Sigmoid colon (tissue), 7 donors: Measurements from ENCODE around the gene PKN2. TPM values are rescaled to one million over a fixed set of nuclear protein-coding genes. Genes with fewer than 3 reads are reported as not detected.

Experiments used
- DNase-seq: peaks from one replicate; pipeline ENCODE4 v3.0.0-alpha.2; 2019
- H3K27ac ChIP-seq, 4 donors: fragments of 200-600 bp; sonication (generic); one replicate each; pipeline ENCODE4 v1.5.1; 2016 to 2019; ENCODE audit warnings: mild to moderate bottlenecking in 1 of 4
- H3K27me3 ChIP-seq, 3 donors: fragments of 200-600 bp; sonication (generic); one replicate each; pipeline ENCODE4 v1.5.1; 2019; ENCODE audit warnings: mild to moderate bottlenecking in 1 of 3
- H3K36me3 ChIP-seq, 4 donors: fragments of 200-600 bp; sonication (generic); one replicate each; pipeline ENCODE4 v1.5.1; 2016 to 2019
- H3K4me1 ChIP-seq, 4 donors: fragments of 200-600 bp; sonication (generic); one replicate each; pipeline ENCODE4 v1.5.1; 2017 to 2019
- H3K4me3 ChIP-seq, 4 donors: fragments of 200-600 bp; sonication (generic); one replicate each; pipeline ENCODE4 v1.5.1; 2017 to 2019; ENCODE audit warnings: mild to moderate bottlenecking in 2 of 4, moderate library complexity in 1 of 4
- H3K9me3 ChIP-seq, 4 donors: fragments of 200-600 bp in 3 of 4; sonication (generic) in 3 of 4; one replicate each; pipeline versions ENCODE4 v1.5.1 to v1.6.1; 2013 to 2019
- CTCF ChIP-seq, 4 experiments: fragments of 450-650 bp in 3 of 4; fragments of 200-600 bp in 1 of 4; IDR thresholded peaks; one replicate each; pipeline ENCODE4 v1.5.1; 2016 to 2019; ENCODE audit warnings: antibody characterized with exemption in 4 of 4, mild to moderate bottlenecking in 3 of 4, moderate library complexity in 2 of 4
- EP300 ChIP-seq, 4 donors: sonication (generic); formaldehyde crosslinking; IDR thresholded peaks; one replicate each; pipeline ENCODE4 v1.6.1; 2017; ENCODE audit warnings: antibody characterized with exemption in 4 of 4
- POLR2A ChIP-seq, 2 donors: fragments of 450-650 bp; IDR thresholded peaks; one replicate each; pipeline ENCODE4 v1.6.1; 2016; ENCODE audit warnings: antibody characterized with exemption in 2 of 2, mild to moderate bottlenecking in 2 of 2, moderate library complexity in 2 of 2
- POLR2AphosphoS5 ChIP-seq, 4 donors: sonication (generic); formaldehyde crosslinking; IDR thresholded peaks; one replicate each; pipeline ENCODE4 v1.6.1; 2017; ENCODE audit warnings: antibody characterized with exemption in 4 of 4
- WGBS, 2 donors: extraction: QIAGEN DNeasy Blood & Tissue Kit; methylation state at CpG; one replicate each; pipeline ENCODE4 v1.1.7; 2013; 5-methylcytosine and 5-hydroxymethylcytosine counted together
- intact Hi-C: fragments of 100-400 bp; cut with DNase I; formaldehyde crosslinking; loops from one replicate; pipeline ENCODE4 v1.15.1; 2023
- polyA plus RNA-seq, 3 donors: library from polyadenylated mRNA; stranded (reverse); fragments of 200-250 nt; gene quantifications; one replicate each; pipeline ENCODE4 v1.2.3, GENCODE V29; 2013
- total RNA-seq, 4 donors: library from RNA; depleted of rRNA; stranded (reverse); fragments of >200 nt; gene quantifications; one replicate each; pipeline ENCODE4 v1.1.0, GENCODE V29; 2016
- donor health status: healthy with polysubstance abuse.
- donor health status: Bipolar disorder and iron deficiency.
- donor health status: healthy.

PKN2 gene
- total and polyA plus RNA-seq, 7 donors: 9.6 to 43.4 (median 25.5) TPM

- H3K36me3 ChIP-seq: peaks cover 0 to 40% (median 3%) of the 10 kb centered on the region in 4 donors
- H3K27me3 ChIP-seq: no peaks in the 10 kb centered on the region
- TF ChIP-seq EP300 (IDR thresholded peaks at IDR 0.05) (no peak), CTCF (IDR thresholded peaks at IDR 0.05) (no peak), POLR2AphosphoS5 (IDR thresholded peaks at IDR 0.05) (no peak), POLR2A (IDR thresholded peaks at IDR 0.05) (no peak)
- H3K27ac ChIP-seq: no peak overlapping the region
- no peak overlapping the region for H3K4me3 ChIP-seq
- DNase-seq: no peak
- H3K4me1 ChIP-seq: no peaks in the 10 kb centered on the region
- no peaks in the 10 kb centered on the region for H3K9me3 ChIP-seq
- intact Hi-C loops: no loop called here
Measured at GRCh38 chr1:88780485-88780884, 96.4 kb downstream of the PKN2 start.

DNA sequence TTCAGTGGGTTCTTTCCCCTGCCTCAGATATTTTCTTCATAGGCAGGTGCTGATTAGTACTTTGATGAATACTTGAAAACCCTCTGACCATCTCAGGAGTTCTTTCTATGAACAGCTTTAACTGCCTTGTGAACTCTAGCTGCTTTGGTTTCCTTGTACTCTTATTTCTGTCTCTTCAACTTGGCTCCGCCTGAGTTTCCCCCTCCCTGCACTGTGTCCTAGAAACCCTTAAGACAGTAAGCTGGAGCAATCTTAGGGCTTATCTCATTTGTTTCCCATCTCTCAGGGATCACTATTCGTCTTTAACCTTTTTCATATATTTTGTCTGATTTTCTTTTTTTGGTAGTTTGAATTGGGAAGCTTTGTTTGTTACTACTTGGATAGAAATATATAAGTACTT is 99.1 kb downstream of the PKN2 start:
- H3K27me3 ChIP-seq: no peaks in the 10 kb centered on the region
- intact Hi-C loops: no loop called here
- H3K4me1 ChIP-seq: no peaks in the 10 kb centered on the region
- no peak for DNase-seq
- no peaks in the 10 kb centered on the region for H3K9me3 ChIP-seq
- peaks cover 0 to 51% (median 2%) of the 10 kb centered on the region in 4 donors for H3K36me3 ChIP-seq
- no peak overlapping the region for H3K27ac ChIP-seq
- TF ChIP-seq POLR2A (IDR thresholded peaks at IDR 0.05) (no peak), CTCF (IDR thresholded peaks at IDR 0.05) (no peak), POLR2AphosphoS5 (IDR thresholded peaks at IDR 0.05) (no peak), EP300 (IDR thresholded peaks at IDR 0.05) (no peak)
- no peak overlapping the region for H3K4me3 ChIP-seq
- 95 to 96% methylated on average over 2 of the region's 2 CpGs for WGBS, 2 donors

- intact Hi-C loops: no loop called here
- Histone ChIP-seq H3K27me3 (no peaks in the 10 kb centered on the region), H3K4me3 (no peak overlapping the region), H3K27ac (no peak overlapping the region), H3K36me3 (peaks cover 0 to 50% (median 2%) of the 10 kb centered on the region in 4 donors), H3K4me1 (no peaks in the 10 kb centered on the region), H3K9me3 (no peaks in the 10 kb centered on the region)
- TF ChIP-seq POLR2A (IDR thresholded peaks at IDR 0.05) (no peak), EP300 (IDR thresholded peaks at IDR 0.05) (no peak)
- 88 to 93% methylated on average over 6 of the region's 6 CpGs for WGBS, 2 donors
- DNase-seq: no peak
Measured at GRCh38 chr1:88784551-88784950, 100.5 kb downstream of the PKN2 start.

- no peak for DNase-seq
- H3K36me3 ChIP-seq: peaks cover 0 to 67% (median 9%) of the 10 kb centered on the region in 4 donors
- no peaks in the 10 kb centered on the region for H3K4me1 ChIP-seq
- TF ChIP-seq POLR2AphosphoS5 (IDR thresholded peaks at IDR 0.05) (no peak), POLR2A (IDR thresholded peaks at IDR 0.05) (no peak), EP300 (IDR thresholded peaks at IDR 0.05) (no peak), CTCF (IDR thresholded peaks at IDR 0.05) (no peak)
- no peaks in the 10 kb centered on the region for H3K27me3 ChIP-seq
- intact Hi-C loops: no loop called here
- H3K4me3 ChIP-seq: no peak overlapping the region
- no peaks in the 10 kb centered on the region for H3K9me3 ChIP-seq
- 88 to 91% methylated on average over 3 of the region's 3 CpGs for WGBS, 2 donors
- H3K27ac ChIP-seq: no peak overlapping the region
Measured at GRCh38 chr1:88787023-88787903, 103.2 kb downstream of the PKN2 start.

DNA sequence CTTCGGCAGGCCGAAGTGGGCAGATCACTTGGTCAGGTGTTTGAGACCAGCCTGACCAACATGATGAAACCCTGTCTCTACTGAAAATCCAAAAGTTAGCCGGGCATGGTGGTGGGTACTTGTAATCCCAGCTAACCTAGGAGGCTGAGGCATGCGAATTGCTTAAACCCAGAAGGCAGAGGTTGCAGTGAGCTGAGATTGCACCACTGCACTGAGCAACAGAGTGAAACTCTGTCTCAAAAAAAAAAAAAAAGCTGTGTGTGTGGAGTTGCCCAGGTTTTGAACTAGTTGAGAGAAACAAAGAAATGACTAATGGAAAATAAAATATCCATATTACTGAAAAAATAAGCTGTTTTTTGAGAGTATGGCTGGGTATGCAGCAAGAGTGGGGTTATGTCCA is 107.1 kb downstream of the PKN2 start:
- WGBS, 2 donors: 96 to 97% methylated on average over 4 of the region's 4 CpGs
- no peaks in the 10 kb centered on the region for H3K9me3 ChIP-seq
- TF ChIP-seq CTCF (IDR thresholded peaks at IDR 0.05): no peak
- no peak for TF ChIP-seq POLR2A (IDR thresholded peaks at IDR 0.05)
- TF ChIP-seq EP300 (IDR thresholded peaks at IDR 0.05): no peak
- no peak for TF ChIP-seq POLR2AphosphoS5 (IDR thresholded peaks at IDR 0.05)
- no peak overlapping the region for H3K4me3 ChIP-seq
- H3K36me3 ChIP-seq: peaks cover 0 to 58% (median 14%) of the 10 kb centered on the region in 4 donors
- no peaks in the 10 kb centered on the region for H3K27me3 ChIP-seq
- H3K4me1 ChIP-seq: no peaks in the 10 kb centered on the region
- intact Hi-C loops: no loop called here
- no peak overlapping the region for H3K27ac ChIP-seq
- DNase-seq: no peak
